Panc1 (cell line): Measurements from ENCODE around the gene KTI12.

Experiments
- CTCF ChIP-seq: fragments of 450-650 bp; IDR thresholded peaks from 2 replicates; pipeline ENCODE4 v1.5.1; 2017; ENCODE audit warnings: mild to moderate bottlenecking
- POLR2AphosphoS5 ChIP-seq: IDR thresholded peaks from 2 replicates; pipeline ENCODE4 v1.6.1; 2012; ENCODE audit warnings: mild to moderate bottlenecking, low read depth, low read length, moderate library complexity
- REST ChIP-seq, 2 experiments: IDR thresholded peaks; 2 replicates each; pipeline ENCODE4 v1.6.1; 2011 to 2012; ENCODE audit warnings: low read depth in 2 of 2, control low read depth in 1 of 2, low read length in 1 of 2, mild to moderate bottlenecking in 1 of 2, moderate library complexity in 1 of 2; ENCODE audit not compliant: insufficient read depth in 1 of 2
- SIN3A ChIP-seq: IDR thresholded peaks from 2 replicates; pipeline ENCODE4 v1.6.1; 2012; ENCODE audit warnings: low read depth, mild to moderate bottlenecking, low read length, moderate library complexity, borderline replicate concordance; ENCODE audit not compliant: insufficient read depth
- TCF7L2 ChIP-seq: IDR thresholded peaks from 2 replicates; pipeline ENCODE4 v1.6.1; 2011; ENCODE audit warnings: mild to moderate bottlenecking, low read depth, low read length, inconsistent platforms

DNA sequence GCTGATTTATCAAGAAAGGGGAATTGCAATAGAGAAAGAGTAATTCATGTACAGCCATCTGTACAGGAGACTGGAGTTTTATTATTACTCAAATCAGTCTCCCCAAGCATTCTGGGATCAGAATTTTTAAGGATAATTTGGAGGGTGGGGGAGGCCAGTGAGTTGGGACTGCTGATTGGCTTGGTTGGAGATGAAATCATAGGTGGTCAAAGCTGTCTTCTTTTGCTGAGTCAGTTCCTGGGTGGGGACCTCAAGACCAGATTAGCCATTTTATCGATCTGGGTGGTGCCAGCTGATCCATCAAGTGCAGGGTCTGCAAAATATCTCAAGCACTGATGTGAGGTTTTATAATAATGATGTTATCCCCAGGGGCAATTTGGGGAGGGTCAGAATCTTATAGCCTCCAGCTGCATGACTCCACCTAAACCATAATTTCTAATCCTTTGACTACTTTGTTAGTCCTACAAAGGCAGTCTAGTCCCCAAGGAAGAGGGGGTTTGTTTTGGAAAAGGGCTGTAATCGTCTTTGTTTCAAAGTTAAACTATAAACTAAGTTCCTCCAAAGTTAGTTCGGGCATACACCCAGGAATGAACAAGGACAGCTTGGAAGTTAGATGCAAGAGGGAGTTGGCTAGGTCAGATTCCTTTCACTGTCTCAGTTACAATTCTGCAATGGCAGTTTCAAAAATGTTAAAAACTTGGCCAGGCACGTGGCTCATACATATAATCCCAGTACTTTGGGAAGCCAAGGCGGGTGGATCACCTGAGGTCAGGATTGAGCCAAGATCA lies 26.2 kb downstream of the KTI12 start:
- no peak for TF ChIP-seq CTCF
- TF ChIP-seq TCF7L2 = no peak
- TF ChIP-seq POLR2AphosphoS5 = no peak
- no peak for TF ChIP-seq SIN3A
- no peak for TF ChIP-seq REST (IDR thresholded peaks at IDR 0.05; ENCODE audit: insufficient read depth in 1 of 2, low read depth in 2 of 2, low read length in 1 of 2)
